GM18498 (cell line): ENCODE data around the gene CCDC116.
A peak's percentile ranks its signal among the peaks of the same experiment; 100 is the strongest.
"Not testable (repeated sequence)": the region's sequence is repeated elsewhere in the genome, so short reads cannot be mapped to it uniquely, and the experiment has no call there.

Experiments
- ATAC-seq: cut with Tn5 transposase; IDR thresholded peaks from one replicate; pipeline ENCODE4 v1.9.1; 2021; ENCODE audit warnings: mild to moderate bottlenecking, moderate library complexity; ENCODE audit not compliant: unreplicated experiment

Gene CCDC116

DNA sequence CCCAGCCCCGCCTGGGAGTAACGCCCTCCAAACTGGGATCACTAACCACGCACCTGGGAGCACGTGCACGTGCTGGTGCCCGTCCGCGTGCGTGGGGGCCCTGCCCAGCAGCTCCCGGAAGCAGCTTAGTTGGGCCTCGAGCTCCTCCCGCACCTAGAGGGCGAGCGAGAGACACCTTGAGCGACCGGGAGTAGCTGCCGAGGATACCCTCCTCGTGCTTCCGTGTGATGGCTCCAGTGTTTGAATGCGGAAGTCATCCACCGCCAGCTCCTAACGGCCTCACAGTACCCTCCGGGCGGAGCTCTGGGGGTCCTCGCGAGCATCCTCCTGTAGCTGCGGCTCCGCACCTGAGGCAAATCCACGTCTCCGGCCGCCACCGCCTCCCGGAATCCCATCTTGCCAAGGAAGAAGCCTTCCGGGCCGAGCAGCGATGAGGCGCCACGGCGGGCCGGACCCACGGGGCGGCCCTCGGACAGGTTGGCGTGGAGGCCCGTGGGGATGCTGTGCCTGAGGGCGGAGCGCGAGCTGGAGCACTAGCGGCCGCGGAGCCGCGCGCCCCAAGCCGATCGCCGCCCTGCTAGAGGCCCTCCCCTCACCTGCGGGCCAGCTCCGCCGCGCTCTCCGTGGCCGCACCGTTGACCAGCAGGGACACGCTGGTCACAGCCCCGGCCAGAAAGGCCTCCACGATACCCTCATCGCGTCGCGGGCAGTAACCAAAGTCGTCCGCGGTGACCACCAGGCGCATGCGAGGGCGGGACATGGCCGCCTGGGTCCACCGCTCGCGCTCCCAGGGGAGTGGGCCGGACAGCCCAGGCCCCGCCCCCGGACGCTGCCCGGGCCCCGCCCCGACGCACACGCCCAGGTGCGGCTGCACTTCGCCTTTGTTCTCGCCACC, 3.1 kb upstream of the CCDC116 start, which contains the start of gene YDJC:
YDJC (minus strand) TSS at position 768 of the 895 bp plus-strand sequence; CDS start at position 760, 8 bp downstream.
- ATAC-seq = peak; percentile 78

DNA sequence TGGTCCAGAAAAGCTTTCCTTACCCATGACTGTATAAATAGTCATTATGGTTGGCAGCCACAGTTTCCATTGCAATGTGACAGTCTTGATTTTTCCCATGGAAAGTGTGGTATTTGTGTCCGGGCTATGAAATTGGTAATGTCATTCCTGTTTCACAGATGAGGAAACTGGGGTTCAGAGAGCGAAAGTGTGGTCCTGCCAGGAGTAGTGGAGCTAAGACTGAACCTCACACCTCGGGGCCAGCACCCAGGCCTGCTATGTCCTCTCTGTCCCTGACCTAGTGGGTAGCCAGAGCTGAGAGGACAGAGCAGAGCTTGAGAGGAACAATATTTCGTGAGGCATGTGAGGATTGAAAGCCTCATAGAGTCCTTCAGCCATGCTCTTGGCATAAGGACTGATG, 1.5 kb upstream of the CCDC116 start:
- no peak for ATAC-seq

DNA sequence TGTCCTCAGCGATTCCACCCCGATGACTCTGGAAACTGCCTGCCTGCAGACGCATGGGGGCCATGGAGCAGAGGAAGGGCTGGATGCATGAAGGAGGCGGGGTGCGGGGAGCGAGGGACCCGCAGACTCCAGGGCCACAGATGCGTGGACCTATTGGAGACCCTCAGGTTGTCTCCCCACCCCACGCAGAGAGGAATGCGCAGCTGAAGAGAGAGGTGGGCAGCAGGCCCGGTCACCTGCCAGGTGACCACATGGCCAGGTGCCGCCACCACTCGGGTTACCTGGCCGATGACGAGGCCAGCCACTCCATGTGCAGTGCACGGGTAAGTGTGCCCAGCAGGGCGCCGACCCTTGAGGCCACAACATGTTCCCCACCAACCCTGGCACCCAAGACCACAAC, 371 bp downstream of the CCDC116 start:
- no peak for ATAC-seq

- ATAC-seq = no peak
These were observed 921 bp downstream of the CCDC116 start for GRCh38 chr22:21633481-21633880.

DNA sequence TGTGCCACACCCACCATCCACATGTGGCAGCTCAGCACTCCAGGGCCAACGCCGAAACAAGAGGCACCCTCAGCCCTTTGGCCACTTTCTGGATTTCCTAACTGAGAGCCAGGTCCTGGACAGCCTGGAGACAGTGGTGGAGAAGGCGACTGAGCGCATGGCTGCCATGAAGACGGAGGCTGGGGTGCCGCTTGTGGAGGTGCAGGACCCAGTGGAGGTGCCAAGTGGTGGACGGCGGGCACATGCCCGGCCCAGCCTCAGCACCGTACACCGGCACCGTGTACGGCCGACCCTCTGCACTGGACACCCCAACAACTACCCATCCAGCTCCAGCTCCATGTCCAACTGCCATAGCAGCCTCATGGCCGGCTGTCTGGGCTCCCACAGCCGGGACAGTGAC, 1.5 kb downstream of the CCDC116 start:
- no peak for ATAC-seq

DNA sequence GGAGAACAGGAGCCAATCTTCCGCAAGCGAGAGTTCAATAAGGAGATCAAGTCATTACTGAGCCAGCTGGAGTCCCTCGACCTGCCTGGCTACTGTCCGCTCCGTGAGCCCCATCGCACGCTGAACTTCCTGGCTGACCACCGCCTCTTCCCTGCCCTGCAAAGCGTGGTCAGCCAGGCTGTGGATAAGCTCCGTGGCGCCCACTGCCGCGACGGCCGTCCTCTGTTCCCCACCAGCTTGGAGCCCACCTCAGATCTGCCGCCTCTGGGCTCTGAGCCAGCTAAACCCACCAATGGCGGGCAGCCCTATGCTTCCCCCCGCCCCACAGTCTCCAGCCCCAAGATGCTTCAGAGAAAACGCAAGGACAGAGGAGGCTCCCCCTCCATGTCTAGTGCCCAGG, 2.3 kb downstream of the CCDC116 start:
- no peak for ATAC-seq

DNA sequence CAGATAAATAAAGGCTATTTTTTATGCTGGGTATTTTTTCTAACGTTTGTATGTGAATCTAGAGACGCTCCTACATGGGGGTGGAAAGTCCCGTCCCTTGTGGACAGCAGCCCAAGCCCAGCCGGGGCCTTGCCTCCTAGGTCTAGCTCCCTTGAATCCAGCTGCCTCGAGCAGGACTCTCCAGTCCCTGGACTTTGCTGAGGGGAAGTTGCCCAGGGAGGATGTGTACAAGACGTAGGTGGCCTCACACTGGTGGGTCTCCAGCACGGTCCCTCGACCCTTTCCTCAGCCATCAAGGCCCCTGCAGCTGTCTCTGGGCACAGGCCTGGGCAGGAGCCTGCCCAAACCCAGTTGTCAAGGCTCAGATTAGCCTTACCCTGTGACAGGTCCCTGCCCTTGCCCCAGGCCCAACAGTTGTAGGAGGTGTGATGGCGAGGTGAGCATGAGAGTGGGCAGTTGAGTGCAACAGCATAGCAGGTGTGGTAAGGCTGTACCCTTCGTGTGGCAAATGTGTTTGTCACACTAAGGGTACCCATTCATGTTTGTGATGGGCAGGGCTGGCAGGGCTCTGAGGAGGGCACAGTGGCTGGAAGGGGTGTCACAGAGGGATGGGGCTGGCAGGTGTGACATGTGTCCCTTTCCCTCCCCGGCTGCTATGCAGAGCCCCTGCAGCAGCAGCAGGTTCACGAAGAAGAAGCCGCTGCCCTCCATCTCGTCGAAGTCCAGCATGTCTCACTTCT, 3.4 kb downstream of the CCDC116 start:
- no peak for ATAC-seq

DNA sequence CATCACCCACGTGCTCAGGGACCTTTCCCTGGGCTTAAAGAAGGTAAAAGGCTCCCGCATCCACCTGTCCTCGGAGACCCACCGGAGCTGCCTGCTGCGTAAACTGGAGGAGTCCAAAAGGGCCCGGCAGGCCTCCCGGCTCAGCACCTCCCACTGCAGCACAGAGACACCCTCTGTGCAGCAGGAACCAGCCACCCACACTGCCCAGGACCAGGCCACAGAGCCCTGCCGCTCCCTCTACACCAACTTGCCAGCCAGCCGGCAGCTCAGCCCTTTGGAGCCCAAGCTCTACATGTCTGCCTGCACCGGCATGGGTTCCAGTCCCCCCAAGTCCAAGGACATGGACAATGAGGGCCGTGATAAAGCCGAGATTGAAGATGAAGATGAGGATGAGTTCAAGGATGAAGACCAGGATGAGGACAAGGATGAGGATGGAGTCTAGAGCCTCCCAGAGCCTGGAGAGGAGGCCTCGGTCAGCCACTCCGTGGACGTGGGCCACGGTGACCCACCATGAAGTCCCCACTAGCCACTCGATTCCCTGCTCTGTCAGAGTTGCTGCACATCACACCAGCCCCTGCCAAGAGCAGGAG, 4.2 kb downstream of the CCDC116 start:
- ATAC-seq = no peak

GRCh38 chr22:21637450-21637849, 4.9 kb downstream of the CCDC116 start:
- not testable (repeated sequence) for ATAC-seq

- no peak for ATAC-seq
These were observed 6.8 kb downstream of the CCDC116 start for GRCh38 chr22:21639359-21639758.

- no peak for ATAC-seq
These were observed 8.2 kb downstream of the CCDC116 start for GRCh38 chr22:21640810-21641209.

- no peak for ATAC-seq
These were observed 8.8 kb downstream of the CCDC116 start for GRCh38 chr22:21641417-21641788.

DNA sequence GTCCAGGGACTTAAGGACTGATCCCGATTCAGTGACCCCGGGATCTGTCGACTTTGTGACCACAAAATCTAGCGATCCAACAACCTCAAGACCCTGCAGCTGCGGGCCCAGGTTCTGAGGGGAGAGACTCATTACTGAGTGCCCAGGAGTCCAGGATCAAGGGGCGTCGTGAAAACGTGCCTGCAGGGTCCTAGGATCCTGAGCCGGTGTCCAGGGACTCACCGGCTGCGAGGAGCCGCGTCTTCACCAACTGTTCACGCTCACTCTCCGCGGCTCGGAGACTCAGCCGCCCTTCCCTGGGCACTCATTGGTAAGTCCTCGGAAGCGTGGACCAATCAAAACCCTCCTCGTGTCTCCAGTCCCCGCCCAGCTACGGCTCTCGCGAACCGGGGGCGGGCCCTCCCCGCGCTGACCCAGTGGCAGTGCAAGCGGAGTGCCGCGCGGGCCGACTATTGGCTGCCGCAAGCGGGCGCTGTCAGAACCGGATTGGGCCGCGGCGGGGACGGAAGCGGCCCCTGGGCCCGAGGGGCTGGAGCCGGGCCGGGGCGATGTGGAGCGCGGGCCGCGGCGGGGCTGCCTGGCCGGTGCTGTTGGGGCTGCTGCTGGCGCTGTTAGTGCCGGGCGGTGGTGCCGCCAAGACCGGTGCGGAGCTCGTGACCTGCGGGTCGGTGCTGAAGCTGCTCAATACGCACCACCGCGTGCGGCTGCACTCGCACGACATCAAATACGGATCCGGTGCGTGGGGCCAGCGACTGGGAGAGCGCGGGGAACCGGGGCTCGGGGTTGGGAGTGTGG, 9.4 kb downstream of the CCDC116 start, which contains the start of gene SDF2L1:
SDF2L1 (plus strand) TSS at position 514 of the 795 bp plus-strand sequence; CDS start at position 549, 35 bp downstream.
- ATAC-seq = peak; percentile 96

DNA sequence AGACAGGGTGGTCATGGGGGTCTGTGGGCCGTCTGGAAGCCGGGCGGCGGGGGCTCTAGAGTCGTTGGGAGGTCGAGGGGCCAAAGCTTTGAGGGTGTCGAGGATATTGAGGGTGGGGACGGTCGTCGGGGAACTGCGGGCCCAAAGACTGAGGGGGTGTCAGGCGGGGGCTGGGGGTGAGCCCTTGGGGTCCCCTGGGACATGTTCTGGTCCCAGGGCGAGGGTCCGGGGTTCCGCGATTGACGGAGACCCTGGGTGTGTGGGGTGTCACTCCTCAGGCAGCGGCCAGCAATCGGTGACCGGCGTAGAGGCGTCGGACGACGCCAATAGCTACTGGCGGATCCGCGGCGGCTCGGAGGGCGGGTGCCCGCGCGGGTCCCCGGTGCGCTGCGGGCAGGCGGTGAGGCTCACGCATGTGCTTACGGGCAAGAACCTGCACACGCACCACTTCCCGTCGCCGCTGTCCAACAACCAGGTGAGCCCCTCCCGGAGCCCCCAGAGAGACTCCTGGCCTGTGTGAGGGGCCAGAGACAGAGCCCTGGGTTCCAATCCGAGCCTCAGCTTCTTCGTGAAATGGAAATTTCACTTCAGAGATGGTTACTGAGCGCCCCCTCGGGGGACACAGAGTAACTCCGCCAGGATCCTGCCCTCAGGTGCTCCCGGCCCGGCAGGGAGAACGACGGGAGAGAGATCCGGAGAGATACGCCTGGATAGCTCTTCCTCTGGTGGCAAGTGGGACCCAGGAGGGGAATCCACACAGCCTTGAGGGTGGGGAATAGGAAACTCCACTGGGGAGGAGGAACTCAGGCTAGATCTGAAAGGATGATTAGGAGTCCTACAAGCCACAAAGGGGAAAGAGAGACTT, 10.3 kb downstream of the CCDC116 start:
- ATAC-seq = no peak

DNA sequence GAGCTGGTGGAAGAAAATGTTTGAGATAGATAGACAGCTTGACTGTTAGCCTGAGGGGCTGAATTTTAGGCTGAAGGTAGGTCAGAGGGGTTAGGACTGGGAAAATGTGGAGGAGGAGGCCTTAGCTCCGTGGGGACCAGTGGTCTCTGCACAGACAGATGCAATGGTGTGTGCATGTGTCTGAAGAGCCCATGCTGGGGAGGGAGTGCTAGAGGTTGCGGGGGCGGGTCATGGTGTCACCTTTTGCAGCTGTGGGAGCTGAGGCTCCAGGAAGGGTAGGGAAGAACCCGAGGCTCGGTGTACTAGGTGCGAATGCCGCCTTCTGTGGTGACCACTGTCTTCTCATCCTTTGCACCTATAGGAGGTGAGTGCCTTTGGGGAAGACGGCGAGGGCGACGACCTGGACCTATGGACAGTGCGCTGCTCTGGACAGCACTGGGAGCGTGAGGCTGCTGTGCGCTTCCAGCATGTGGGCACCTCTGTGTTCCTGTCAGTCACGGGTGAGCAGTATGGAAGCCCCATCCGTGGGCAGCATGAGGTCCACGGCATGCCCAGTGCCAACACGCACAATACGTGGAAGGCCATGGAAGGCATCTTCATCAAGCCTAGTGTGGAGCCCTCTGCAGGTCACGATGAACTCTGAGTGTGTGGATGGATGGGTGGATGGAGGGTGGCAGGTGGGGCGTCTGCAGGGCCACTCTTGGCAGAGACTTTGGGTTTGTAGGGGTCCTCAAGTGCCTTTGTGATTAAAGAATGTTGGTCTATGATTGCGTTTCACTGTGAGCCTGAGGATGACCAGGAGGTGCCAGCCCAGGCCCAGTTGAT, 11.2 kb downstream of the CCDC116 start:
- no peak for ATAC-seq

- ATAC-seq = not testable (repeated sequence)
These were observed 13.0 kb downstream of the CCDC116 start for GRCh38 chr22:21645513-21645912.

DNA sequence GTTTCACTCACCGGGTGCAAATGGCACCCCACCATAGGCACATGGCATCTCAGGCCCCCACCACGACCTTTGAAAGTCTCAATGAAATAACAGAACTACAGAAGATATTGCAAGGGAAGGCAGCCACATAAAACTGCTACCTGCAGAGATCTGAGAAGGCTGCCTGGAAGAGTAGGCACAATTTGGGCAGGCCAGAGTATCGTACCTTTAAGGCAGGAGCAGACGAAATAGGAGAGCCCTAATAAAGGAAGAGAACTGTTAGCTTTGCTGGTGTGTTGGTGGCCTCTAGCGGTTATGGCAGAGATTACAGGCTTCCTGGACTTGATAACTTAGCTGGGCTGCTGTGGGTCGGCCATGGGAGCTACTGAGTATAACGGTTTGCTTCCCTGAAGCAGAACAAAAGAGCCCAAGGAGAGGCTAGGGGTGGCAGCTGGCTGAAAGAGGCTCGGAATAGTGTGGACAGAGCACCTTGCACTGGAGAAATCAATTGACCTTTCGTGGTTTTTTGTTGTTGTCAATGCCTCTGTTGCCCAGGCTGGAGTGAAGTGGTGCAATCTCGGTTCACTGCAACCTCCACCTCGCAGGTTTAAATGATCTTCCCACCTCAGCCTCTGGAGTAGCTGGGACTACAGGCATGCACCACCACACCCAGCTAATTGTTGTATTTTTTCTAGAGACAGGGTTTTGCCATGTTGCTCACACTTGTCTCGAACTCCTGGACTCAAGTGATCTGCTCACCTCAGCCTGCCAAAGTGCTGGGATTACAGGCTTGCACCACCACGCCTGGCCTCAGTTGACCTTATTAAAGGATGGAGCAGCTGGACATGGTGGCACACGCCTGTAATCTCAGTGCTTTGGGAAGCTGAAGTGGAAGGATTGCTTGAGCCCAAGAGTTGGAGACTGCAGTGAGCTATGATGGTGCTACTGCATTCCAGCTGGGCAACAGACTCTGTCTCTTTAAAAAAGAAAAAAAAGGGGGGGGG, 14.3 kb downstream of the CCDC116 start:
- ATAC-seq = no peak

- ATAC-seq = no peak
These were observed 17.7 kb downstream of the CCDC116 start for GRCh38 chr22:21650280-21650679.
